Measurements from ENCODE around the gene COL16A1. TPM values are rescaled to one million over a fixed set of nuclear protein-coding genes. Genes with fewer than 3 reads are reported as not detected.

Gene COL16A1
- total RNA-seq, 6 experiments from 2014 or later, result 74.1 to 100 (median 87.6) TPM

GRCh38 chr1:31614414-31615005 is 89.3 kb downstream of the COL16A1 start:
- Mint-ChIP-seq H3K36me3 (ENCODE audit: low read depth) (no peaks in the 10 kb centered on the region), H3K9me3 (no peaks in the 10 kb centered on the region), H3K4me1 (ENCODE audit: low read depth) (peaks cover 12% of the 10 kb centered on the region), H3K27me3 (ENCODE audit: insufficient read depth) (peaks cover 8% of the 10 kb centered on the region), H3K27ac (no peak overlapping the region), H3K4me3 (no peak overlapping the region)
- TF ChIP-seq CTCF (IDR thresholded peaks at IDR 0.05), result no peak
- no peak for DNase-seq

- H3K27ac Mint-ChIP-seq, result no peak overlapping the region
- H3K36me3 Mint-ChIP-seq (ENCODE audit: low read depth), result no peaks in the 10 kb centered on the region
- no peaks in the 10 kb centered on the region for H3K9me3 Mint-ChIP-seq
- no peak for DNase-seq
- peaks cover 2% of the 10 kb centered on the region; the same call in 1 of the 2 replicates for H3K27me3 Mint-ChIP-seq (ENCODE audit: insufficient read depth)
- no peak for TF ChIP-seq CTCF (IDR thresholded peaks at IDR 0.05)
- H3K4me1 Mint-ChIP-seq (ENCODE audit: low read depth), result peaks cover 25% of the 10 kb centered on the region
- H3K4me3 Mint-ChIP-seq, result no peak overlapping the region
Measured at GRCh38 chr1:31609514-31610118, 94.2 kb downstream of the COL16A1 start.

GRCh38 chr1:31607360-31607759 is 96.5 kb downstream of the COL16A1 start:
- no peak for DNase-seq
- peaks cover 25% of the 10 kb centered on the region for H3K4me1 Mint-ChIP-seq (ENCODE audit: low read depth)
- H3K36me3 Mint-ChIP-seq (ENCODE audit: low read depth), result no peaks in the 10 kb centered on the region
- no peak overlapping the region for H3K27ac Mint-ChIP-seq
- H3K27me3 Mint-ChIP-seq (ENCODE audit: insufficient read depth), result peaks cover 2% of the 10 kb centered on the region; the same call in 1 of the 2 replicates
- no peak for TF ChIP-seq CTCF (IDR thresholded peaks at IDR 0.05)
- no peaks in the 10 kb centered on the region for H3K9me3 Mint-ChIP-seq
- H3K4me3 Mint-ChIP-seq, result no peak overlapping the region

DNA sequence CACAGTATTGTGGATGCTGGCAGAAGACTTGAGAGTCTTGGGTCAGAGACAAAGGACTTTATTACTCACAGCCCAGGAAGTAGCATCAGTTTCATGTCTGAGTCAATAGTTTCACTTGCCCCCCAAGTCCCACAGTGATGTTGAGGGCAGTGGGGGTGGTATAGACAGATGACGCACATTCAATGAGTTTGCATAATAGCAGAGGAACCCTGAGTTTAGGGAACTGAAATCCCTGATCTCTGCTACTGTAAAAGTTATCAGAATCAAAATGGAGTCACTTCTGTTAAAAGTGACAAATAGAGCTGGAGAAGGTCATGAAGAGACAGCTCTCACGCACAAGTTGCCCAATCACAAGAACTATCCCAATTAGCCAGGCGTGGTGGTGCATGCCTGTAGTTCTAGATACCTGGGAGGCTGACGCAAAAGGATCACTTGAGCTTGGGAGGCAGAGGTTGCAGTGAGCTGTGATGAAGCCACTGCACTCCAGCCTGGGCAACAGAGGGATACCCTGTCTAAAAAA is 97.8 kb downstream of the COL16A1 start:
- Mint-ChIP-seq H3K4me1 (ENCODE audit: low read depth) (peaks cover 25% of the 10 kb centered on the region), H3K27ac (peak overlapping the region; percentile 76), H3K9me3 (no peaks in the 10 kb centered on the region), H3K36me3 (ENCODE audit: low read depth) (no peaks in the 10 kb centered on the region), H3K27me3 (ENCODE audit: insufficient read depth) (peaks cover 2% of the 10 kb centered on the region), H3K4me3 (no peak overlapping the region)
- DNase-seq, result peak; percentile 66
- TF ChIP-seq CTCF (IDR thresholded peaks at IDR 0.05), result no peak

Other genes starting within 250 kb of the COL16A1 start
- 1 to 10 TPM in 5 of 6 experiments, under 1 TPM in 1; 0.91 to 4.0 (median 1.9) TPM for gene TINAGL1, start 127.5 kb downstream of the COL16A1 start, total RNA-seq (2021; fragmentation: NEBNext Ultra II Directional; extraction: Animal tissue kit (Norgen Biotek cat#: 25700))
- gene HCRTR1, start 86.3 kb downstream of the COL16A1 start, total RNA-seq (2021; fragmentation: NEBNext Ultra II Directional; extraction: Animal tissue kit (Norgen Biotek cat#: 25700)), result not detected
- gene PEF1, start 59.1 kb downstream of the COL16A1 start, total RNA-seq (2021; fragmentation: NEBNext Ultra II Directional; extraction: Animal tissue kit (Norgen Biotek cat#: 25700)), result 10 to 100 TPM; 65.8 to 81.3 (median 69.3) TPM
- 1 to 10 TPM; 4.9 to 8.8 (median 6.4) TPM for gene ADGRB2, start 60.3 kb upstream of the COL16A1 start, total RNA-seq (2021; fragmentation: NEBNext Ultra II Directional; extraction: Animal tissue kit (Norgen Biotek cat#: 25700))
- 10 to 100 TPM; 33.7 to 40.4 (median 35.8) TPM for gene SPOCD1, start 112.0 kb upstream of the COL16A1 start, total RNA-seq (2021; fragmentation: NEBNext Ultra II Directional; extraction: Animal tissue kit (Norgen Biotek cat#: 25700))
- gene PTP4A2, start 234.4 kb upstream of the COL16A1 start, total RNA-seq (2021; fragmentation: NEBNext Ultra II Directional; extraction: Animal tissue kit (Norgen Biotek cat#: 25700)), result 100 to 1,000 TPM; 258 to 353 (median 305) TPM